ENCODE results near the gene TNFRSF12A. TPM values are rescaled to one million over a fixed set of nuclear protein-coding genes. Genes with fewer than 3 reads are reported as not detected.

The TNFRSF12A gene
- polyA plus RNA-seq, 2 of the 4 experiments (the other 2 are of a cell fraction), result 111 to 314 TPM

GRCh38 chr16:3035289-3035971 lies 15.3 kb downstream of the TNFRSF12A start:
- H3K4me3 ChIP-seq, result no peak overlapping the region
- ATAC-seq (no peak), FAIRE-seq (no peak), DNase-seq (ENCODE audit: low read depth in 1 of 2, low spot score in 1 of 2) (no peak)
- H3K27ac ChIP-seq, result no peak overlapping the region
- ChIA-PET CTCF (interaction anchor here (0.5 to 11.8 kb wide), 7 partner anchors 6 to 94 kb away, joined by 3 to 178 read pairs (median 16); partner anchors contain the start of genes TNFRSF12A and ZSCAN10), POLR2A (interaction anchor here (0.6 kb wide), 1 partner anchor 14 kb away, joined by 4 read pairs; no protein-coding TSS in a partner anchor)
- no peaks in the 10 kb centered on the region for H3K9me3 ChIP-seq
- 59% methylated on average over 11 of the region's 19 CpGs for WGBS (ENCODE audit: missing lambda C conversion rate)
- no peak for TF ChIP-seq NR3C1 (IDR thresholded peaks at IDR 0.05)
- TF ChIP-seq, protein P1, sequence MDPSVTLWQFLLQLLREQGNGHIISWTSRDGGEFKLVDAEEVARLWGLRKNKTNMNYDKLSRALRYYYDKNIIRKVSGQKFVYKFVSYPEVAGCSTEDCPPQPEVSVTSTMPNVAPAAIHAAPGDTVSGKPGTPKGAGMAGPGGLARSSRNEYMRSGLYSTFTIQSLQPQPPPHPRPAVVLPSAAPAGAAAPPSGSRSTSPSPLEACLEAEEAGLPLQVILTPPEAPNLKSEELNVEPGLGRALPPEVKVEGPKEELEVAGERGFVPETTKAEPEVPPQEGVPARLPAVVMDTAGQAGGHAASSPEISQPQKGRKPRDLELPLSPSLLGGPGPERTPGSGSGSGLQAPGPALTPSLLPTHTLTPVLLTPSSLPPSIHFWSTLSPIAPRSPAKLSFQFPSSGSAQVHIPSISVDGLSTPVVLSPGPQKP (IDR thresholded peaks at IDR 0.05; ENCODE audit: low read depth, low read length), result no peak
- peak overlapping the region; percentile 68; the same call in 2 of the 3 replicates for H3K4me2 ChIP-seq
- 0 out of 3 replicates have a peak, but pooled peaks cover 4% of the 10 kb centered on the region for H3K4me1 ChIP-seq

DNA sequence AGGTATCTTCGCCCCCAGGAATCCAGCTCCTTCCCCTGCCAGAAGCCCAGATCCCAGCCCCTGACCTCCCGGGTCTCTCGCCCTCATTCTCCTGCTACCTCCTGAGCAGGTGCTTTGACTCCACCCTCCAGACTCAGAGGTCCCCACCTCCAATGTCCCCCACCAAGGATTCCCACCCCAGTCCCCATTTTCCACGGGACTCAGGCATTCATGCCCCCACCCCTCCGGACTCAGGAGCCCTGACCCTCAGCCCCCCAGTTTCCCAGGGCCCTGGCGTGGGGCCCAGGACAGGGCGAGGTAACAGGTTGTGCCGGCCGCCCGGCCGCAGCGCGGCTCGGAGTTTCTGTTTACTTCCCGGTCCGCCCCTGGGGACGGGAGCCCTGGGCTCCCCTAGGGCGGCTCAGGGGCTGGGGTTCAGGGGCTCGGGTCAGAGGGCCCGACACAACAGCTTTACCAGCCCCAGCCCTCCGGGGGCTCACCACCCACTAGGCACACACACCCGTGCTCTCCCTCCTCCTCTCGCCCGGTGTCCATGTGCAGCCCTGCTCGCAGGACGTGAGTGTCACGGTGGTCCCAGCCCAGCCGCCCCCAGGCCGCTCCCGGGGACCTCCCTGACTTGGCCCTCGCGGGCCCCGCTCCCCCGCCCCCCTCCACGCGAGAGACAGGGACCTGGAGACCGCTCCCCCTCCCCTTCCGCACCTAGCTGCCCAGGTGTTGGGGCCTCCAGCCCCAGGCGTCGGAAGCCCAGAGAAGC lies 16.0 kb downstream of the TNFRSF12A start:
- Histone ChIP-seq H3K4me2 (peak overlapping the region; percentile 68), H3K9me3 (no peaks in the 10 kb centered on the region), H3K4me3 (peak overlapping the region; percentile 30; the same call in 1 of the 3 replicates), H3K4me1 (0 out of 3 replicates have a peak, but pooled peaks cover 4% of the 10 kb centered on the region), H3K27ac (peak overlapping the region in 1 of 2 experiments; percentile 43; a peak in 2 of 6 replicates)
- TF ChIP-seq FOXS1 (CRISPR knock-in tag; IDR thresholded peaks at IDR 0.05) (no peak), EHMT2 (IDR thresholded peaks at IDR 0.05; ENCODE audit: low read depth) (no peak), MAX (IDR thresholded peaks at IDR 0.05) (no peak), SMC3 (IDR thresholded peaks at IDR 0.05) (no peak), RARB (CRISPR knock-in tag; IDR thresholded peaks at IDR 0.05) (no peak), ZNF302 (CRISPR knock-in tag; IDR thresholded peaks at IDR 0.05) (no peak), TFCP2L1 (CRISPR knock-in tag; IDR thresholded peaks at IDR 0.05) (no peak), ZFP36 (IDR thresholded peaks at IDR 0.05; ENCODE audit: borderline replicate concordance, partially characterized antibody) (no peak), RNF2 (IDR thresholded peaks at IDR 0.05; ENCODE audit: borderline replicate concordance, low read depth) (no peak), SREBF2 (IDR thresholded peaks at IDR 0.05) (no peak)
- TF ChIP-seq, protein P2, sequence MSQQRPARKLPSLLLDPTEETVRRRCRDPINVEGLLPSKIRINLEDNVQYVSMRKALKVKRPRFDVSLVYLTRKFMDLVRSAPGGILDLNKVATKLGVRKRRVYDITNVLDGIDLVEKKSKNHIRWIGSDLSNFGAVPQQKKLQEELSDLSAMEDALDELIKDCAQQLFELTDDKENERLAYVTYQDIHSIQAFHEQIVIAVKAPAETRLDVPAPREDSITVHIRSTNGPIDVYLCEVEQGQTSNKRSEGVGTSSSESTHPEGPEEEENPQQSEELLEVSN (IDR thresholded peaks at IDR 0.05; ENCODE audit: borderline replicate concordance, low read depth), result no peak
- TF ChIP-seq, protein P3, sequence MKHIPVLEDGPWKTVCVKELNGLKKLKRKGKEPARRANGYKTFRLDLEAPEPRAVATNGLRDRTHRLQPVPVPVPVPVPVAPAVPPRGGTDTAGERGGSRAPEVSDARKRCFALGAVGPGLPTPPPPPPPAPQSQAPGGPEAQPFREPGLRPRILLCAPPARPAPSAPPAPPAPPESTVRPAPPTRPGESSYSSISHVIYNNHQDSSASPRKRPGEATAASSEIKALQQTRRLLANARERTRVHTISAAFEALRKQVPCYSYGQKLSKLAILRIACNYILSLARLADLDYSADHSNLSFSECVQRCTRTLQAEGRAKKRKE (CRISPR knock-in tag; IDR thresholded peaks at IDR 0.05; ENCODE audit: low read depth), result no peak
- TF ChIP-seq, protein P4, sequence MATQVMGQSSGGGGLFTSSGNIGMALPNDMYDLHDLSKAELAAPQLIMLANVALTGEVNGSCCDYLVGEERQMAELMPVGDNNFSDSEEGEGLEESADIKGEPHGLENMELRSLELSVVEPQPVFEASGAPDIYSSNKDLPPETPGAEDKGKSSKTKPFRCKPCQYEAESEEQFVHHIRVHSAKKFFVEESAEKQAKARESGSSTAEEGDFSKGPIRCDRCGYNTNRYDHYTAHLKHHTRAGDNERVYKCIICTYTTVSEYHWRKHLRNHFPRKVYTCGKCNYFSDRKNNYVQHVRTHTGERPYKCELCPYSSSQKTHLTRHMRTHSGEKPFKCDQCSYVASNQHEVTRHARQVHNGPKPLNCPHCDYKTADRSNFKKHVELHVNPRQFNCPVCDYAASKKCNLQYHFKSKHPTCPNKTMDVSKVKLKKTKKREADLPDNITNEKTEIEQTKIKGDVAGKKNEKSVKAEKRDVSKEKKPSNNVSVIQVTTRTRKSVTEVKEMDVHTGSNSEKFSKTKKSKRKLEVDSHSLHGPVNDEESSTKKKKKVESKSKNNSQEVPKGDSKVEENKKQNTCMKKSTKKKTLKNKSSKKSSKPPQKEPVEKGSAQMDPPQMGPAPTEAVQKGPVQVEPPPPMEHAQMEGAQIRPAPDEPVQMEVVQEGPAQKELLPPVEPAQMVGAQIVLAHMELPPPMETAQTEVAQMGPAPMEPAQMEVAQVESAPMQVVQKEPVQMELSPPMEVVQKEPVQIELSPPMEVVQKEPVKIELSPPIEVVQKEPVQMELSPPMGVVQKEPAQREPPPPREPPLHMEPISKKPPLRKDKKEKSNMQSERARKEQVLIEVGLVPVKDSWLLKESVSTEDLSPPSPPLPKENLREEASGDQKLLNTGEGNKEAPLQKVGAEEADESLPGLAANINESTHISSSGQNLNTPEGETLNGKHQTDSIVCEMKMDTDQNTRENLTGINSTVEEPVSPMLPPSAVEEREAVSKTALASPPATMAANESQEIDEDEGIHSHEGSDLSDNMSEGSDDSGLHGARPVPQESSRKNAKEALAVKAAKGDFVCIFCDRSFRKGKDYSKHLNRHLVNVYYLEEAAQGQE (IDR thresholded peaks at IDR 0.05), result no peak
- ChIA-PET POLR2A (no interaction called here), CTCF (interaction anchor here (0.5 to 11.8 kb wide), 7 partner anchors 7 to 94 kb away, joined by 3 to 178 read pairs (median 16); partner anchors contain the start of gene ZSCAN10)
- FAIRE-seq (no peak), DNase-seq (ENCODE audit: low read depth in 1 of 2, low spot score in 1 of 2) (no peak), ATAC-seq (peak in 1 of 2 experiments; percentile 3; a peak in 1 of 6 replicates)
- WGBS (ENCODE audit: missing lambda C conversion rate), result 32% methylated on average over 8 of the region's 40 CpGs
